HPDE6-E6E7 (cell line): ENCODE measurements around the gene GLIS1.

Source experiments
- DNase-seq: peaks from one replicate; pipeline ENCODE4 v3.0.0; 2011; ENCODE audit warnings: missing footprints; ENCODE audit errors: extremely low spot score

Gene GLIS1

GRCh38 chr1:53463961-53464899 is 274.7 kb downstream of the GLIS1 start:
- no peak for DNase-seq

GRCh38 chr1:53462769-53463501 is 276.0 kb downstream of the GLIS1 start:
- DNase-seq = no peak

- DNase-seq = no peak
Measured at GRCh38 chr1:53462193-53462592, 276.8 kb downstream of the GLIS1 start.

GRCh38 chr1:53461323-53462044 is 277.5 kb downstream of the GLIS1 start:
- DNase-seq = no peak

GRCh38 chr1:53460666-53461322 is 278.2 kb downstream of the GLIS1 start:
- no peak for DNase-seq

GRCh38 chr1:53460211-53460634 is 278.7 kb downstream of the GLIS1 start:
- DNase-seq = no peak

- DNase-seq = no peak
Measured at GRCh38 chr1:53459321-53460175, 279.4 kb downstream of the GLIS1 start, which contains the start of gene DMRTB1. DMRTB1 (plus strand) TSS chr1:53459399; CDS start chr1:53459454, 55 bp downstream.

- no peak for DNase-seq
Measured at GRCh38 chr1:53458634-53459033, 280.3 kb downstream of the GLIS1 start.
